ENCODE data around the gene TCF7.

GRCh38 chr5:134195666-134196065 is 81.2 kb downstream of the TCF7 start:
- TF ChIP-seq, protein P1, sequence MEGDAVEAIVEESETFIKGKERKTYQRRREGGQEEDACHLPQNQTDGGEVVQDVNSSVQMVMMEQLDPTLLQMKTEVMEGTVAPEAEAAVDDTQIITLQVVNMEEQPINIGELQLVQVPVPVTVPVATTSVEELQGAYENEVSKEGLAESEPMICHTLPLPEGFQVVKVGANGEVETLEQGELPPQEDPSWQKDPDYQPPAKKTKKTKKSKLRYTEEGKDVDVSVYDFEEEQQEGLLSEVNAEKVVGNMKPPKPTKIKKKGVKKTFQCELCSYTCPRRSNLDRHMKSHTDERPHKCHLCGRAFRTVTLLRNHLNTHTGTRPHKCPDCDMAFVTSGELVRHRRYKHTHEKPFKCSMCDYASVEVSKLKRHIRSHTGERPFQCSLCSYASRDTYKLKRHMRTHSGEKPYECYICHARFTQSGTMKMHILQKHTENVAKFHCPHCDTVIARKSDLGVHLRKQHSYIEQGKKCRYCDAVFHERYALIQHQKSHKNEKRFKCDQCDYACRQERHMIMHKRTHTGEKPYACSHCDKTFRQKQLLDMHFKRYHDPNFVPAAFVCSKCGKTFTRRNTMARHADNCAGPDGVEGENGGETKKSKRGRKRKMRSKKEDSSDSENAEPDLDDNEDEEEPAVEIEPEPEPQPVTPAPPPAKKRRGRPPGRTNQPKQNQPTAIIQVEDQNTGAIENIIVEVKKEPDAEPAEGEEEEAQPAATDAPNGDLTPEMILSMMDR (conservative IDR thresholded peaks at IDR 0.05), result no peak
- TF ChIP-seq ZFX (IDR thresholded peaks at IDR 0.05), result no peak

Data from C4-2B (cell line).